H1 (cell line): ENCODE results near the gene SHC1. TPM values are rescaled to one million over a fixed set of nuclear protein-coding genes. Genes with fewer than 3 reads are reported as not detected.

Source experiments
- CTCF ChIA-PET: fragments of 300-600 bp; sonication (Branson Sonifier 250); formaldehyde crosslinking; loops from one replicate; lab custom pipeline; 2021; ENCODE audit not compliant: partially characterized antibody; lab: Charles Lee
- POLR2A ChIA-PET: fragments of 300-600 bp; sonication (Branson Sonifier 250); formaldehyde crosslinking; loops from one replicate; lab custom pipeline; 2021; ENCODE audit warnings: inconsistent platforms; ENCODE audit not compliant: partially characterized antibody; lab: Charles Lee
- DNase-seq, 2 experiments: peaks; one replicate each; pipeline versions ENCODE4 v3.0.0 to v3.0.0-alpha.2; 2010 to 2022; ENCODE audit warnings: low spot score in 2 of 2, low read depth in 1 of 2, mixed read lengths in 1 of 2
- FAIRE-seq: peaks from 2 replicates; lab custom pipeline; 2011; peaks lifted over from hg19 to GRCh38; lab: Jason Lieb, UNC
- H2AFZ ChIP-seq: 2 replicates; pipeline ENCODE4 v1.8.1; 2012; ENCODE audit warnings: low read length, inconsistent platforms
- H2AK5ac ChIP-seq: 2 replicates; pipeline ENCODE4 v1.6.1; 2013; ENCODE audit warnings: low read depth, low read length
- H2BK120ac ChIP-seq: replicated peaks from 2 replicates; pipeline ENCODE3; 2013; ENCODE audit warnings: low read depth, low read length, inconsistent platforms
- H2BK12ac ChIP-seq: 2 replicates; pipeline ENCODE4 v1.6.1; 2013; ENCODE audit warnings: low read depth, low read length
- H2BK15ac ChIP-seq: 2 replicates; pipeline ENCODE4 v1.6.1; 2013; ENCODE audit warnings: low read length
- H2BK20ac ChIP-seq: 2 replicates; pipeline ENCODE4 v1.6.1; 2013; ENCODE audit warnings: low read length
- H2BK5ac ChIP-seq: 2 replicates; pipeline ENCODE4 v1.6.1; 2013; ENCODE audit warnings: low read depth, low read length
- H3K14ac ChIP-seq: 2 replicates; pipeline ENCODE4 v1.6.1; 2013; ENCODE audit warnings: inconsistent platforms; ENCODE audit not compliant: insufficient read length
- H3K18ac ChIP-seq: 2 replicates; pipeline ENCODE4 v1.6.1; 2013; ENCODE audit warnings: low read length; ENCODE audit errors: extremely low read depth
- H3K23ac ChIP-seq: 2 replicates; pipeline ENCODE4 v1.6.1; 2013; ENCODE audit warnings: inconsistent platforms; ENCODE audit not compliant: insufficient read length
- H3K23me2 ChIP-seq: 2 replicates; pipeline ENCODE4 v1.6.1; 2013; ENCODE audit warnings: low read depth, low read length
- H3K27ac ChIP-seq: 2 replicates; pipeline ENCODE4 v1.6.1; 2011; ENCODE audit warnings: low read depth, low read length, inconsistent platforms
- H3K27me3 ChIP-seq, 4 experiments: replicated peaks in 1 of 4; 1 replicate in 1 of 4; 2 replicates in 3 of 4; pipeline versions ENCODE4 v1.6.1 to v1.8.1; 2011 to 2013; ENCODE audit warnings: low read length in 3 of 4, mild to moderate bottlenecking in 3 of 4, inconsistent platforms in 2 of 4, mixed read lengths in 2 of 4, moderate library complexity in 1 of 4; ENCODE audit not compliant: control insufficient read depth in 3 of 4, insufficient read depth in 3 of 4; ENCODE audit errors: extremely low read depth in 1 of 4
- H3K36me3 ChIP-seq, 4 experiments: 2 replicates each; pipeline versions ENCODE4 v1.6.1 to v1.8.1; 2011 to 2013; ENCODE audit warnings: mild to moderate bottlenecking in 4 of 4, low read length in 3 of 4, moderate library complexity in 2 of 4, control low read depth in 1 of 4, inconsistent platforms in 1 of 4; ENCODE audit not compliant: insufficient read depth in 4 of 4, control insufficient read depth in 2 of 4
- H3K4ac ChIP-seq: replicated peaks from 2 replicates; pipeline ENCODE3; 2013; ENCODE audit warnings: low read length, low read depth, mixed read lengths, inconsistent platforms; ENCODE audit not compliant: insufficient read length
- H3K4me1 ChIP-seq, 4 experiments: replicated peaks in 1 of 4; 1 replicate in 1 of 4; 2 replicates in 3 of 4; pipeline versions ENCODE4 v1.6.1 to v1.8.1; 2011 to 2013; ENCODE audit warnings: low read length in 3 of 4, inconsistent platforms in 2 of 4, mixed read lengths in 1 of 4; ENCODE audit not compliant: insufficient read depth in 4 of 4, control insufficient read depth in 3 of 4
- H3K4me2 ChIP-seq, 2 experiments: 2 replicates each; pipeline versions ENCODE4 v1.6.1 to v1.8.1; 2011 to 2013; ENCODE audit warnings: low read depth in 2 of 2, low read length in 2 of 2, control low read depth in 1 of 2, inconsistent platforms in 1 of 2, mild to moderate bottlenecking in 1 of 2; ENCODE audit not compliant: insufficient read depth in 1 of 2
- H3K4me3 ChIP-seq, 4 experiments: fragments of 200-600, 300-600 bp in 1 of 4; sonication (generic), shearing (Covaris generic), sonication (Bioruptor Twin) in 1 of 4; 2 replicates each; pipeline versions ENCODE4 v1.5.1 to v1.8.1; 2011 to 2016; ENCODE audit warnings: low read length in 4 of 4, low read depth in 3 of 4, control low read depth in 2 of 4, inconsistent platforms in 2 of 4, mild to moderate bottlenecking in 2 of 4, mixed read lengths in 1 of 4, moderate library complexity in 1 of 4; ENCODE audit not compliant: insufficient read depth in 2 of 4; ENCODE audit errors: extremely low read depth in 1 of 4
- H3K56ac ChIP-seq: replicated peaks from 2 replicates; pipeline ENCODE3; 2013; ENCODE audit warnings: low read depth, mild to moderate bottlenecking, mixed read lengths, low read length, inconsistent platforms; ENCODE audit not compliant: insufficient read length
- H3K79me1 ChIP-seq: 2 replicates; pipeline ENCODE4 v1.6.1; 2013; ENCODE audit warnings: low read depth, low read length, control low read depth
- H3K79me2 ChIP-seq, 2 experiments: 2 replicates each; pipeline versions ENCODE4 v1.6.1 to v1.8.1; 2012 to 2013; ENCODE audit warnings: low read length in 2 of 2, mild to moderate bottlenecking in 2 of 2, inconsistent platforms in 1 of 2; ENCODE audit not compliant: insufficient read depth in 2 of 2, control insufficient read depth in 1 of 2
- H3K9ac ChIP-seq, 4 experiments: replicated peaks in 1 of 4; 1 replicate in 1 of 4; 2 replicates in 3 of 4; pipeline versions ENCODE4 v1.6.1 to v1.8.1; 2011 to 2013; ENCODE audit warnings: low read depth in 3 of 4, low read length in 3 of 4, control low read depth in 2 of 4, mild to moderate bottlenecking in 2 of 4, moderate library complexity in 2 of 4, inconsistent platforms in 1 of 4; ENCODE audit errors: extremely low read depth in 1 of 4
- H3K9me3 ChIP-seq, 2 experiments: 2 replicates each; pipeline versions ENCODE4 v1.6.1 to v1.8.1; 2012 to 2013; ENCODE audit warnings: mild to moderate bottlenecking in 2 of 2, moderate library complexity in 2 of 2, control low read depth in 1 of 2, inconsistent platforms in 1 of 2, low read depth in 1 of 2, low read length in 1 of 2, mixed read lengths in 1 of 2; ENCODE audit not compliant: insufficient read depth in 2 of 2
- H4K20me1 ChIP-seq, 2 experiments: replicated peaks in 1 of 2; 2 replicates each; pipeline versions ENCODE3 to v1.8.1; 2011 to 2013; ENCODE audit warnings: inconsistent platforms in 2 of 2, low read length in 2 of 2, mild to moderate bottlenecking in 1 of 2; ENCODE audit not compliant: insufficient read depth in 2 of 2, control insufficient read depth in 1 of 2
- H4K5ac ChIP-seq: 2 replicates; pipeline ENCODE4 v1.6.1; 2013; ENCODE audit warnings: low read length, low read depth, mixed read lengths, inconsistent platforms; ENCODE audit not compliant: insufficient read length
- H4K8ac ChIP-seq: 2 replicates; pipeline ENCODE4 v1.8.0; 2013; ENCODE audit warnings: mild to moderate bottlenecking, moderate library complexity, low read length, inconsistent platforms; ENCODE audit not compliant: insufficient read depth; ENCODE audit errors: extremely low read depth
- H4K91ac ChIP-seq: replicated peaks from 2 replicates; pipeline ENCODE3; 2013; ENCODE audit warnings: low read length, mixed read lengths, inconsistent platforms; ENCODE audit not compliant: insufficient read length
- BACH1 ChIP-seq: IDR thresholded peaks from 2 replicates; pipeline ENCODE4 v1.6.1; 2012; ENCODE audit warnings: low read length, improper control_type of control experiment
- CHD2 ChIP-seq: IDR thresholded peaks from 2 replicates; pipeline ENCODE4 v1.6.1; 2012; ENCODE audit warnings: low read length, improper control_type of control experiment
- WGBS, 2 experiments: shearing (Covaris generic) in 1 of 2; methylation state at CpG; one replicate each; pipeline versions ENCODE4 v1.1.6 to v1.1.7; 2013 to 2015; ENCODE audit warnings: low lambda C conversion rate in 2 of 2, mixed read lengths in 2 of 2, inconsistent platforms in 1 of 2, low coverage in 1 of 2, missing lambda C conversion rate in 1 of 2; ENCODE audit not compliant: insufficient replicate concordance in 2 of 2, insufficient coverage in 1 of 2, insufficient read length in 1 of 2; ENCODE audit errors: extremely low coverage in 1 of 2, missing lambda C conversion rate in 1 of 2; 5-methylcytosine and 5-hydroxymethylcytosine counted together
- polyA plus RNA-seq, 7 experiments: library from polyadenylated mRNA; depleted of rRNA in 3 of 7; stranded (reverse) in 5 of 7; unstranded in 2 of 7; fragments of >200 nt in 5 of 7; fragments of 200-250 nt in 2 of 7; gene quantifications; 1 replicate in 5 of 7; 2 replicates in 1 of 7; 4 replicates in 1 of 7; pipeline versions ENCODE4 v1.2.1 to v1.2.3, GENCODE V29; 2011 to 2013; ENCODE audit warnings: missing spikeins in 2 of 7, mixed read lengths in 2 of 7
- total RNA-seq: library from RNA; stranded (reverse); fragmentation: NEBNext Ultra II Directional; extraction: Animal tissue kit (Norgen Biotek cat#: 25700); gene quantifications from 2 replicates; pipeline ENCODE4 v1.2.1, GENCODE V29; 2021

SHC1 gene
- total and polyA plus RNA-seq, 2 of the 8 experiments (the other 6 are each of a cell fraction or from before 2014, with no cell fraction given) = 177 to 212 TPM

DNA sequence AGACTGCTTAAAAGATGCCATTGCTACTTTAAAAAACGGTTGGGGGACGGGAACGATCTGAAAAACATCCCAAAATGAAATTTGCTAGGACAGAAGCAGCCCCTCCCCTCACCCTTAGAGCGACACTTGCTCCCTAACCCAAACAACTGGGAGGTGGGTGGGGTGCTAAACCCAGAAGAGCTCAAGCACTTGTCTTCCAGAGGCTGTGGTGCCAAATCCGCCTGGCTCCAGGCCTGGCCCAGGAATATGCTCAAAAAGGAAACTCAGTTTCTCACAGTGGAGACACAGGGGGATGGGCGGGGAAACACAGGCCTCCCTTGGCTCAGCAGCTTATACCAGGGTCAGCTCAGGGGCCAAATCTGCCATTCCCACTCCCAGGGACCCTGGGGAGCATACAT, 14.0 kb downstream of the SHC1 start:
- peak overlapping the region; percentile 62; the same call in 1 of the 2 replicates for H3K27ac ChIP-seq
- no peak overlapping the region for H2BK120ac ChIP-seq
- H2AFZ ChIP-seq = no peak overlapping the region
- H2AK5ac ChIP-seq = no peak overlapping the region
- H3K79me1 ChIP-seq = peaks cover 10% of the 10 kb centered on the region
- H4K5ac ChIP-seq = no peak overlapping the region
- H2BK12ac ChIP-seq = no peak overlapping the region; the same call in 1 of the 2 replicates
- no peak overlapping the region for H4K8ac ChIP-seq
- H4K91ac ChIP-seq = no peak overlapping the region
- no peak overlapping the region for H2BK5ac ChIP-seq
- DNase-seq = no peak
- H3K79me2 ChIP-seq = peaks cover 0 to 17% of the 10 kb centered on the region in 2 experiments
- no peak overlapping the region for H2BK15ac ChIP-seq
- 10% methylated on average over 6 of the region's 6 CpGs; no CpG with 5 or more reads in 1 of the 2 experiments for WGBS, 2 experiments
- CTCF ChIA-PET = interaction anchor here (0.9 to 9.8 kb wide), 16 partner anchors 10 to 397 kb away, joined by 3 to 132 read pairs (median 6); partner anchors contain the start of genes FLAD1, LENEP, PMVK and SHC1
- peak overlapping the region; percentile 14 for H3K56ac ChIP-seq
- H3K4me2 ChIP-seq = peak overlapping the region; percentile 92 to 93
- no peak overlapping the region for H3K14ac ChIP-seq
- peaks cover 5% of the 10 kb centered on the region for H3K23me2 ChIP-seq
- H3K23ac ChIP-seq = no peak overlapping the region
- no peak overlapping the region for H3K18ac ChIP-seq
- peaks cover 1 to 10% of the 10 kb centered on the region in 2 experiments for H4K20me1 ChIP-seq
- no peaks in the 10 kb centered on the region for H3K9me3 ChIP-seq
- peak overlapping the region; percentile 60 to 77 (median 66); a peak in 7 of 8 replicates for H3K4me3 ChIP-seq
- TF ChIP-seq CHD2 (peak; percentile 8; the same call in 1 of the 2 replicates), BACH1 (no peak)
- peaks cover 3 to 5% (median 4%) of the 10 kb centered on the region in 4 experiments; a peak in 5 of 8 replicates for H3K36me3 ChIP-seq
- peaks cover 4 to 28% (median 9%) of the 10 kb centered on the region in 4 experiments for H3K4me1 ChIP-seq
- FAIRE-seq = no peak
- H3K27me3 ChIP-seq = no peaks in the 10 kb centered on the region; a peak in 2 of 7 replicates
- peak overlapping the region in 2 of 4 experiments; percentile 82 to 87; a peak in 4 of 7 replicates for H3K9ac ChIP-seq
- no peak overlapping the region for H2BK20ac ChIP-seq
- H3K4ac ChIP-seq = no peak overlapping the region
- POLR2A ChIA-PET = interaction anchor here (1.0 to 18.6 kb wide), 10 partner anchors 16 to 239 kb away, joined by 3 to 662 read pairs (median 6); partner anchors contain the start of genes ADAM15, CKS1B, FLAD1 and LENEP
